SH-SY5Y (cell line): ENCODE measurements around the gene SERBP1.
A peak's percentile ranks its signal among the peaks of the same experiment; 100 is the strongest.

Experiments used
- GATA2 ChIP-seq: IDR thresholded peaks from 2 replicates; pipeline ENCODE4 v1.6.1; 2011; ENCODE audit warnings: mild to moderate bottlenecking, low read depth, low read length
- GATA3 ChIP-seq: IDR thresholded peaks from 2 replicates; pipeline ENCODE4 v1.6.1; 2011; ENCODE audit warnings: low read depth, mild to moderate bottlenecking, low read length, moderate library complexity

Gene SERBP1

GRCh38 chr1:67401443-67401842 is 28.8 kb downstream of the SERBP1 start:
- TF ChIP-seq GATA3 (no peak), GATA2 (no peak)

- TF ChIP-seq GATA3 = no peak
- no peak for TF ChIP-seq GATA2
These were observed 30.8 kb downstream of the SERBP1 start for GRCh38 chr1:67399199-67399993.

GRCh38 chr1:67394548-67394947 is 35.7 kb downstream of the SERBP1 start:
- TF ChIP-seq GATA3 = no peak
- TF ChIP-seq GATA2 = no peak

GRCh38 chr1:67393737-67394136 is 36.5 kb downstream of the SERBP1 start:
- no peak for TF ChIP-seq GATA2
- TF ChIP-seq GATA3 = no peak

- TF ChIP-seq GATA3 (no peak), GATA2 (no peak)
These were observed 37.0 kb downstream of the SERBP1 start for GRCh38 chr1:67393240-67393639.

- TF ChIP-seq GATA3 (no peak), GATA2 (no peak)
These were observed 39.9 kb downstream of the SERBP1 start for GRCh38 chr1:67390041-67390887.

GRCh38 chr1:67383999-67384638 is 46.1 kb downstream of the SERBP1 start:
- TF ChIP-seq GATA2 = no peak
- TF ChIP-seq GATA3 = no peak

- TF ChIP-seq GATA2 (no peak), GATA3 (no peak)
These were observed 47.9 kb downstream of the SERBP1 start for GRCh38 chr1:67382292-67382691.

- TF ChIP-seq GATA3 = no peak
- no peak for TF ChIP-seq GATA2
These were observed 49.0 kb downstream of the SERBP1 start for GRCh38 chr1:67381154-67381553.

- TF ChIP-seq GATA3 (no peak), GATA2 (no peak)
These were observed 52.9 kb downstream of the SERBP1 start for GRCh38 chr1:67377253-67377652.

GRCh38 chr1:67376381-67376780 is 53.8 kb downstream of the SERBP1 start:
- no peak for TF ChIP-seq GATA3

- TF ChIP-seq GATA2 (no peak), GATA3 (no peak)
These were observed 57.3 kb downstream of the SERBP1 start for GRCh38 chr1:67372898-67373297.

GRCh38 chr1:67372136-67372535 is 58.1 kb downstream of the SERBP1 start:
- TF ChIP-seq GATA3 (no peak), GATA2 (no peak)

GRCh38 chr1:67371681-67372080 is 58.5 kb downstream of the SERBP1 start:
- TF ChIP-seq GATA3 = peak; percentile 24; the same call in 1 of the 2 replicates
- TF ChIP-seq GATA2 = peak; percentile 58

- TF ChIP-seq GATA3 (no peak), GATA2 (no peak)
These were observed 59.2 kb downstream of the SERBP1 start for GRCh38 chr1:67371043-67371442.

GRCh38 chr1:67368046-67368514 is 62.1 kb downstream of the SERBP1 start:
- TF ChIP-seq GATA3 = no peak
- no peak for TF ChIP-seq GATA2
